NCI-H2196 (cell line): Measurements from ENCODE around the gene TBC1D3K.
"Not testable (repeated sequence)": the region's sequence is repeated elsewhere in the genome, so short reads cannot be mapped to it uniquely, and the experiment has no call there.

Source experiments
- DNase-seq: peaks from one replicate; lab custom pipeline; 2025; ENCODE audit not compliant: unreplicated experiment; lab: John Stamatoyannopoulos, UW

TBC1D3K gene

GRCh38 chr17:37924115-37924514 lies at the start of gene TBC1D3K:
TSS of gene TBC1D3K (plus strand) at chr17:37924415. CDS start at chr17:37926000, 1,585 bp downstream.
- DNase-seq = not testable (repeated sequence)

GRCh38 chr17:37884516-37884915 lies 39.7 kb upstream of the TBC1D3K start:
- no peak for DNase-seq

- no peak for DNase-seq
Observed at GRCh38 chr17:37885136-37885535, 39.1 kb upstream of the TBC1D3K start.

GRCh38 chr17:37888881-37889280 lies 35.3 kb upstream of the TBC1D3K start:
- DNase-seq = no peak

GRCh38 chr17:37896961-37897360 lies 27.3 kb upstream of the TBC1D3K start:
- DNase-seq = not testable (repeated sequence)
